ENCODE results near the gene BIRC5.

DNA sequence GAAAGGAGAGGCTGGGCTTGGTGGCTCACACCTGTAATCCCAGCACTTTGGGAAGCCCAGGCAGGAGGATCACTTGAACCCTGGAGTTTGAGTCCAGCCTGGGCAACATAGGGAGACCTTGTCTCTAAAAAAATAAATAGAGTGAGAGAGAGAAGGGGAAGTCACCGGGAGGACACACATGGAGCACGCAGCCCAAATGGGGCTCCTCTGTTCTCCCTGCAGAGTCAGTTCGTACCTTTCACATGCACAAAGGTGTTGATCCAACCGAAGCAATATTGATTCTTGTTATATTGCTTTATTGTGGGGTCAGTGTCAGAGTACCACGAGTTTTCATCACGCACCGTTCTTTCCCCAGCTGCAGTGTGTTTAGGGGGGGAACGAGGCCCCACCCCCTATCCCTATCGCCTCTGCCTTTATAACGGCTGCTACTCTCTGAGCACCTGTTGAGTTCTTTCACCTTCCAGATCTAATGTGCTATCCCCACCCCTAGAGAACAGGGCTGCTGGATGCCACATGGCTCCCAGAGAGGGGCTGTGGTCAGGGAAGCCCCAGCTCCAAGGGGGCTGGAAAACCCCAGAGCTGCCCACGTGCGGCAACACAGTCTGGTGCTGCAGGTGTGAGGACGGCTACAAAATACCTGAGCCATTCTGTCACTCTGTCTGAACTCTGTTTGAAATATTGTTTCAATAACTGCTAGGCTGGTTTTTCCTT, 16.4 kb downstream of the BIRC5 start:
- TF ChIP-seq CTCF (IDR thresholded peaks at IDR 0.05) (no peak), POLR2A (IDR thresholded peaks at IDR 0.05) (no peak), EP300 (IDR thresholded peaks at IDR 0.05) (no peak), POLR2AphosphoS5 (IDR thresholded peaks at IDR 0.05) (no peak)

All from upper lobe of left lung (tissue), 4 donors.